Uterus (tissue), 2 donors: ENCODE measurements around the gene JPT2.

Source experiments
- CTCF ChIP-seq, 4 experiments: fragments of 200-600 bp in 2 of 4; fragments of 450-650 bp in 2 of 4; sonication (generic) in 2 of 4; IDR thresholded peaks; one replicate each; pipeline ENCODE4 v1.5.1; 2016 to 2019; ENCODE audit warnings: antibody characterized with exemption in 4 of 4, mild to moderate bottlenecking in 2 of 4, moderate library complexity in 1 of 4
- POLR2A ChIP-seq, 2 donors: fragments of 450-650 bp; IDR thresholded peaks; one replicate each; pipeline ENCODE4 v1.6.1; 2016; ENCODE audit warnings: antibody characterized with exemption in 2 of 2, mild to moderate bottlenecking in 1 of 2, moderate library complexity in 1 of 2

GRCh38 chr16:1630450-1631213 is 47.4 kb upstream of the JPT2 start:
- TF ChIP-seq CTCF (IDR thresholded peaks at IDR 0.05) (no peak), POLR2A (IDR thresholded peaks at IDR 0.05) (no peak)
